Trophoblast cell (in vitro differentiated cells and primary cell): ENCODE measurements around the gene SH3GLB1.

Experiments
- DNase-seq, 2 donors: peaks; one replicate each; pipeline ENCODE4 v3.0.0-alpha.2; 2016
- H2AFZ ChIP-seq: 2 replicates; pipeline ENCODE4 v1.6.1; 2013; ENCODE audit warnings: low read length, moderate library complexity, mild to moderate bottlenecking; ENCODE audit not compliant: insufficient read depth, poor library complexity
- H2AK5ac ChIP-seq: 2 replicates; pipeline ENCODE4 v1.6.1; 2013; ENCODE audit warnings: mild to moderate bottlenecking, low read length
- H2BK120ac ChIP-seq: 2 replicates; pipeline ENCODE4 v1.6.1; 2013; ENCODE audit warnings: low read length, mild to moderate bottlenecking, moderate library complexity; ENCODE audit not compliant: insufficient read depth, poor library complexity
- H2BK12ac ChIP-seq: 2 replicates; pipeline ENCODE4 v1.6.1; 2013; ENCODE audit warnings: mild to moderate bottlenecking, low read length, moderate library complexity
- H2BK5ac ChIP-seq: 2 replicates; pipeline ENCODE4 v1.6.1; 2013; ENCODE audit warnings: low read length, low read depth, moderate library complexity, mild to moderate bottlenecking; ENCODE audit not compliant: poor library complexity
- H3K14ac ChIP-seq: 2 replicates; pipeline ENCODE4 v1.6.1; 2013; ENCODE audit warnings: mild to moderate bottlenecking, low read length
- H3K18ac ChIP-seq: 2 replicates; pipeline ENCODE4 v1.6.1; 2013; ENCODE audit warnings: mild to moderate bottlenecking, low read length
- H3K23ac ChIP-seq: 2 replicates; pipeline ENCODE4 v1.6.1; 2013; ENCODE audit warnings: low read length
- H3K27ac ChIP-seq: 2 replicates; pipeline ENCODE4 v1.5.1; 2013; ENCODE audit warnings: low read depth, mild to moderate bottlenecking, inconsistent platforms, low read length, moderate library complexity
- H3K27me3 ChIP-seq: 2 replicates; pipeline ENCODE4 v1.6.1; 2013; ENCODE audit warnings: inconsistent platforms, mild to moderate bottlenecking, low read length, moderate library complexity; ENCODE audit not compliant: insufficient read depth
- H3K36me3 ChIP-seq, 2 experiments: 1 replicate in 1 of 2; 2 replicates in 1 of 2; pipeline ENCODE4 v1.6.1; 2013; ENCODE audit warnings: low read length in 2 of 2, mild to moderate bottlenecking in 2 of 2, moderate library complexity in 1 of 2; ENCODE audit not compliant: insufficient read depth in 2 of 2, control insufficient read depth in 1 of 2
- H3K4ac ChIP-seq: 2 replicates; pipeline ENCODE4 v1.6.1; 2013; ENCODE audit warnings: low read depth, mild to moderate bottlenecking, low read length, moderate library complexity
- H3K4me1 ChIP-seq, 2 experiments: 1 replicate in 1 of 2; 2 replicates in 1 of 2; pipeline ENCODE4 v1.6.1; 2013; ENCODE audit warnings: low read length in 2 of 2, mild to moderate bottlenecking in 2 of 2, moderate library complexity in 1 of 2; ENCODE audit not compliant: insufficient read depth in 2 of 2, control insufficient read depth in 1 of 2
- H3K4me2 ChIP-seq: 2 replicates; pipeline ENCODE4 v1.6.1; 2013; ENCODE audit warnings: inconsistent platforms, mild to moderate bottlenecking, low read length, moderate library complexity
- H3K4me3 ChIP-seq: 2 replicates; pipeline ENCODE4 v1.5.1; 2013; ENCODE audit warnings: mild to moderate bottlenecking, low read depth, low read length, inconsistent platforms
- H3K79me1 ChIP-seq: one replicate; pipeline ENCODE4 v1.6.1; 2013; ENCODE audit warnings: low read length
- H3K79me2 ChIP-seq: 2 replicates; pipeline ENCODE4 v1.6.1; 2013; ENCODE audit warnings: low read length, mild to moderate bottlenecking; ENCODE audit not compliant: control insufficient read depth, insufficient read depth, poor library complexity
- H3K9ac ChIP-seq: 2 replicates; pipeline ENCODE4 v1.6.1; 2013; ENCODE audit warnings: mild to moderate bottlenecking, low read length
- H3K9me3 ChIP-seq: 2 replicates; pipeline ENCODE4 v1.6.1; 2013; ENCODE audit warnings: low read depth, mild to moderate bottlenecking, control low read depth, inconsistent platforms, low read length; ENCODE audit not compliant: insufficient read depth
- H4K12ac ChIP-seq: 2 replicates; pipeline ENCODE4 v1.6.1; 2013; ENCODE audit warnings: low read depth, mild to moderate bottlenecking, low read length, moderate library complexity
- H4K8ac ChIP-seq: 2 replicates; pipeline ENCODE4 v1.6.1; 2013; ENCODE audit warnings: low read depth, mild to moderate bottlenecking, low read length, moderate library complexity
- H4K91ac ChIP-seq: one replicate; pipeline ENCODE4 v1.6.1; 2013; ENCODE audit warnings: low read depth, mild to moderate bottlenecking, low read length, moderate library complexity
- WGBS: extraction: QIAGEN DNeasy Blood & Tissue Kit; methylation state at CpG from one replicate; pipeline ENCODE4 v1.1.7; 2013; ENCODE audit warnings: missing lambda C conversion rate; ENCODE audit not compliant: insufficient read length, insufficient coverage; ENCODE audit errors: extremely low coverage; 5-methylcytosine and 5-hydroxymethylcytosine counted together

Gene SH3GLB1

GRCh38 chr1:86705665-86705985 lies 1.2 kb downstream of the SH3GLB1 start:
- H3K36me3 ChIP-seq, result no peaks in the 10 kb centered on the region
- no peak overlapping the region for H2BK12ac ChIP-seq
- peak overlapping the region; percentile 90 for H3K4ac ChIP-seq
- H3K23ac ChIP-seq, result no peak overlapping the region
- H2AK5ac ChIP-seq, result no peak overlapping the region
- no peak overlapping the region for H2BK120ac ChIP-seq
- no peak overlapping the region for H4K12ac ChIP-seq
- H2BK5ac ChIP-seq, result no peak overlapping the region
- WGBS, result no CpG with 5 or more reads among the region's 4 CpGs
- no peaks in the 10 kb centered on the region for H3K27me3 ChIP-seq
- H3K79me1 ChIP-seq, result peaks cover 11% of the 10 kb centered on the region
- peak overlapping the region; percentile 96 for H3K27ac ChIP-seq
- H3K14ac ChIP-seq, result no peak overlapping the region
- H3K4me2 ChIP-seq, result peak overlapping the region; percentile 59
- no peak overlapping the region for H2AFZ ChIP-seq
- H4K8ac ChIP-seq, result no peak overlapping the region
- no peak overlapping the region for H4K91ac ChIP-seq
- H3K4me3 ChIP-seq, result no peak overlapping the region
- no peaks in the 10 kb centered on the region for H3K4me1 ChIP-seq
- H3K9me3 ChIP-seq, result no peaks in the 10 kb centered on the region
- no peak overlapping the region for H3K18ac ChIP-seq
- no peak overlapping the region for H3K9ac ChIP-seq
- H3K79me2 ChIP-seq, result peaks cover 7% of the 10 kb centered on the region
- peak in 1 of 2 donors; percentile 33 for DNase-seq

- no CpG with 5 or more reads among the region's 2 CpGs for WGBS
- H3K9me3 ChIP-seq, result no peaks in the 10 kb centered on the region
- H3K79me1 ChIP-seq, result peaks cover 11% of the 10 kb centered on the region
- H3K9ac ChIP-seq, result no peak overlapping the region
- H3K4me1 ChIP-seq, result no peaks in the 10 kb centered on the region
- no peak overlapping the region for H2BK12ac ChIP-seq
- H4K8ac ChIP-seq, result no peak overlapping the region
- H2AK5ac ChIP-seq, result no peak overlapping the region
- H2AFZ ChIP-seq, result no peak overlapping the region
- no peak overlapping the region for H4K12ac ChIP-seq
- no peak overlapping the region for H3K23ac ChIP-seq
- H3K27me3 ChIP-seq, result no peaks in the 10 kb centered on the region
- H3K36me3 ChIP-seq, result no peaks in the 10 kb centered on the region
- no peak overlapping the region for H3K27ac ChIP-seq
- no peak overlapping the region for H3K4me3 ChIP-seq
- H3K18ac ChIP-seq, result no peak overlapping the region
- no peak overlapping the region for H2BK120ac ChIP-seq
- H2BK5ac ChIP-seq, result no peak overlapping the region
- no peak overlapping the region for H3K14ac ChIP-seq
- H3K4me2 ChIP-seq, result peak overlapping the region; percentile 59
- DNase-seq, result peak in 1 of 2 donors; percentile 55
- peaks cover 7% of the 10 kb centered on the region for H3K79me2 ChIP-seq
- peak overlapping the region; percentile 90 for H3K4ac ChIP-seq
- no peak overlapping the region for H4K91ac ChIP-seq
Observed at GRCh38 chr1:86706018-86706635, 1.8 kb downstream of the SH3GLB1 start.

GRCh38 chr1:86708920-86709319 lies 4.5 kb downstream of the SH3GLB1 start:
- Histone ChIP-seq H3K23ac (no peak overlapping the region), H4K12ac (no peak overlapping the region), H2AK5ac (no peak overlapping the region), H3K4ac (no peak overlapping the region), H3K18ac (no peak overlapping the region), H3K27ac (no peak overlapping the region), H3K79me1 (peaks cover 11% of the 10 kb centered on the region), H4K8ac (no peak overlapping the region), H3K9me3 (no peaks in the 10 kb centered on the region), H4K91ac (no peak overlapping the region), H2BK5ac (no peak overlapping the region), H2AFZ (no peak overlapping the region), H3K36me3 (peaks cover 0 to 2% of the 10 kb centered on the region in 2 experiments), H3K79me2 (peaks cover 9% of the 10 kb centered on the region), H3K4me1 (no peaks in the 10 kb centered on the region), H3K9ac (no peak overlapping the region), H2BK120ac (no peak overlapping the region), H3K27me3 (no peaks in the 10 kb centered on the region), H2BK12ac (no peak overlapping the region), H3K4me2 (no peak overlapping the region), H3K14ac (no peak overlapping the region), H3K4me3 (no peak overlapping the region)
- no CpG with 5 or more reads among the region's 1 CpG for WGBS
- DNase-seq, result no peak

- Histone ChIP-seq H3K14ac (no peak overlapping the region), H2AFZ (no peak overlapping the region), H3K4me3 (no peak overlapping the region), H3K79me2 (peaks cover 4% of the 10 kb centered on the region), H3K79me1 (no peaks in the 10 kb centered on the region), H2BK5ac (no peak overlapping the region), H2BK12ac (no peak overlapping the region), H3K9me3 (no peaks in the 10 kb centered on the region), H3K4me2 (no peak overlapping the region), H3K27me3 (no peaks in the 10 kb centered on the region), H3K18ac (no peak overlapping the region), H3K27ac (no peak overlapping the region), H3K36me3 (peaks cover 2 to 4% of the 10 kb centered on the region in 2 experiments), H3K9ac (no peak overlapping the region), H2AK5ac (no peak overlapping the region), H4K8ac (no peak overlapping the region), H4K91ac (no peak overlapping the region), H3K23ac (no peak overlapping the region), H2BK120ac (no peak overlapping the region), H3K4ac (no peak overlapping the region), H3K4me1 (no peaks in the 10 kb centered on the region), H4K12ac (no peak overlapping the region)
- no CpG with 5 or more reads among the region's 2 CpGs for WGBS
- DNase-seq, result peak in 1 of 2 donors; percentile 64
Observed at GRCh38 chr1:86712088-86712860, 7.9 kb downstream of the SH3GLB1 start.
